Cardiac septum (tissue), 1 donor: Measurements from ENCODE around the gene TEPSIN. TPM values are rescaled to one million over a fixed set of nuclear protein-coding genes. Genes with fewer than 3 reads are reported as not detected.

Source experiments
- DNase-seq: peaks from one replicate; pipeline ENCODE4 v3.0.0-alpha.2; 2020; ENCODE audit warnings: low spot score
- intact Hi-C: fragments of 100-400 bp; cut with DNase I; formaldehyde crosslinking; loops from one replicate; pipeline ENCODE4 v1.14.0; 2022
- total RNA-seq: library from RNA; stranded (reverse); fragmentation: NEBNext Ultra II Directional; extraction: Animal tissue kit (Norgen Biotek cat#: 25700); gene quantifications from one replicate; pipeline ENCODE4 v1.2.1, GENCODE V29; 2021
- donor health status: DM: no; HTN: no; CAD: no.

The TEPSIN gene
- total RNA-seq, 1 donor from 2014 or later: 12.6 TPM

DNA sequence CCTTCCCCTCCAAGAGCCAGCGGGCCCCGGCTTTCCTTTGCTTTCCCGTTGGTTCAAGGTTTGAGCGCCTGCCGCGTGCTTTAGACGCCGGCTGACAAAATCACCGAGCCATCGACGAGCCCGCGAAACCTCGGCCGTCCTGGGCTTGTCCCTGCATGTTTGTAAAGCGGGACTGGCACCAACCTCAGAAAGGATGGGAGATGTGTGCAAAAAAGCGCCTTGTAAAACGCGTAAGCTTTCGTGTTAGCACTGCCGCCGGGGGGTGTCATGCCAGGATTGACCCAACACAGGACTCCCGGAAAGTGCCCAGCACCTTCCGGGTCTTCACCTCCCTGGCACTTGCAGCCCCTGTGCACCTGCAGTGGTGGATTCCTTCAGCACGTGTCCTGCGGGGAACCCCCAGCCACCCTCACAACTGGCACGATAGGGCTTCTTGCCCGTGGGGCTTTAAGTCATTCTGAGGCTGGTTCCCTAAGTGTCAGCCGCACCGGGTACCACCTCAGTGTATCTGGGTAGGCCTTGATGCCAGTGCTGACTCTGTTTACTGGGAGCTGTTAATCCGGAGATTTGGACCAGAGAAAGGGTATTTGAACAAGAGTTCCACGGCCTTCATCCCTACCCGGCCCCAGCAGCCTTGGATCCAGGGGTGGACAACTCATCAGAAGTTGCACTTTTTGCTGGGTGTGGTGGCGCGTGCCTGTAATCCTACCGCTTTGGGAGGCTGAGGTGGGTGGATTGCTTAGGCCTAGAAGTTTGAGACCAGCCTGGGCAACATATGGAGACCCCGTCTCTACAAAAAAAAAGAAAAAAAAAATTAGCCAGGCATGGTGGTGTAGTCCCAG is 1.1 kb upstream of the TEPSIN start:
- intact Hi-C loops: loop anchor here (2.0 kb wide), 1 partner anchor 97 kb away; no protein-coding TSS in a partner anchor
- no peak for DNase-seq

- no peak for DNase-seq
- intact Hi-C loops: loop anchor here (2.0 kb wide), 1 partner anchor 96 kb away; no protein-coding TSS in a partner anchor
These were observed 403 bp downstream of the TEPSIN start for GRCh38 chr17:81238490-81238814.

DNA sequence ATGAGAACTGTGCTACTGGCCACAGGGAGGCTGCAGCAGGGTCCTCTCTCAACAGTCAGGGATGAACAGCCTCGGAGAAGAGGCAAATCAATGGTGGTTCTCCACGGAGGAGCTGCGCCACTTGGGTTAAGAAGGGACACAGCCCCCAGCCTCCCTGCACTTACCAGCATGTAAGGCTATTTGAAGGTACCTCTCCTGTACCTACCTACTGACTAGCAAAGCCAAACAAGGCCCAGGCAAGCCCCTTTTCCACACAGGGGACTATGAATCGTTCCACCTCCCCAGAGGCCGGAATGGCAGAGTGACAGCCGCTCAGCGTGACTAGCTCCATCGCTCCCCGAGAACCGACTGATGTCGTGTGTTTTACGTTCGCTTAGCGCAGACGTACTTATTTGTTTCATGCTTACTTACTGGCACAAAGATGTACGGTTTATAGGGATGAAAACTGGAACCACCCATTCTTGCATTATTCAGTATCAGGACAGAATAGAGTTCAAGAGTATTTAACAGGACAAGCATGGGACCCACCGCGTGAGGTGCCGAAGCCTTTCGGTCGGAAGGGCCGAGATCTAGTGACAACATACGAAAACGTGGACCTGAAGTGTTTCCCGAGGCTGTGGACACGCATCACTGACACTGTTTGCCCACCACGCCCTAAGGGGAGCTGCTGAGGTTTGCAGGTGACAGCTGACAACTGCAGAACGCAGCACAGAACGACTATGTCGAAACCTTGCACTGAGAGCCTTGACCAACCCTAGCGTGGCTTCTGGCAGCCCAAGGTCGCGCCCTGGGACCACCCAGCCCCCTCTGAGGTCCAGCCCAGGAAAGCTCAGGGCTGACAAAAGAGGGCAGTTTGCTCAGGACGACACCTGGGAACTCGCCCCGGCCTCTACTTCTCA is 1.0 kb downstream of the TEPSIN start:
- DNase-seq: no peak
- intact Hi-C loops: loop anchor here (2.0 kb wide), 1 partner anchor 95 kb away; no protein-coding TSS in a partner anchor

- no peak for DNase-seq
- intact Hi-C loops: no loop called here
These were observed 2.1 kb downstream of the TEPSIN start for GRCh38 chr17:81236784-81237183.

DNA sequence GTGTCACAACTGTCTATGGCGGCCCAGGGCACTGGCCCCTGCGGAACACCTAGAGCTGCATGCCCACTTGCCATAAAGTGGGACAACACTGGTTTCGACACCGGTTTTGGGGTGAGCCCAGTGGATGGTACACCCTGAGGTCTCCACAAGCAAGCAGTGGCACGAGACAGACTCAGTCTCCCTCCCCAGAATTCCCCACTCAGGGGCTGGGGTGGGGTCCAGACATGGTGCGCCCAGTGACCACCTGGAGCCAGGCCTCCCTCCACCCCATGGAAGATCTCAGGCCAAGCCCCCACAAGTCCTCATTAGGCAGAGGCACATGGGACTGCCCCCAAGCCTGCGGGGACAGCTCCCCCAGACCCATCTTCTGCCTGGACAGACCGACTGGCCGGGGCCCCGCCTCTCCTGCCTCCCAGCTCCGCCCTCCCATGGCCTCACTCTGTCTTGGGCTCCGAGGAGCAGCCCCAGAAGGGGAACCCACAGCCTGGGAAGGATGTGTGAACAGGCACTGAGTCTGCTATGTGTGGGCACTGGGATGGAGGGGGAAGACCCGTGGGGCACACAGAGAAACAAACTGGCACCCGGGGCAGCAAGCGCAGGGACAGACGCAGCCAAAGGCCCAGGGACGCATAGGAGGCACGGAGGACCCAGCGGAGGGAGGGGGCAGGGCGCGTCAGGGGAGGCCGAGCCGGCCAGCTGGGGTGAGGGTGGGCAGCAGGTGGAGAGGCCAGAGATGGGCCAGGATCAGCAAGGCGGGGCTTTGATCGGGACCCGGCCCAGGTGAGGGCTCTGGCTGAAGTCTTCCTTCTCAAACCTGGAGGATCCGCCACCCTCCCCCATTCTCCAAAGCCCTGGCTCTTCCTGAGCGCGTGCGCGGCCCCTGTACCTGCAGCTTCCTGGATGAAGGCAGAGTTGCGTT is 2.8 kb downstream of the TEPSIN start:
- intact Hi-C loops: no loop called here
- DNase-seq: no peak

DNA sequence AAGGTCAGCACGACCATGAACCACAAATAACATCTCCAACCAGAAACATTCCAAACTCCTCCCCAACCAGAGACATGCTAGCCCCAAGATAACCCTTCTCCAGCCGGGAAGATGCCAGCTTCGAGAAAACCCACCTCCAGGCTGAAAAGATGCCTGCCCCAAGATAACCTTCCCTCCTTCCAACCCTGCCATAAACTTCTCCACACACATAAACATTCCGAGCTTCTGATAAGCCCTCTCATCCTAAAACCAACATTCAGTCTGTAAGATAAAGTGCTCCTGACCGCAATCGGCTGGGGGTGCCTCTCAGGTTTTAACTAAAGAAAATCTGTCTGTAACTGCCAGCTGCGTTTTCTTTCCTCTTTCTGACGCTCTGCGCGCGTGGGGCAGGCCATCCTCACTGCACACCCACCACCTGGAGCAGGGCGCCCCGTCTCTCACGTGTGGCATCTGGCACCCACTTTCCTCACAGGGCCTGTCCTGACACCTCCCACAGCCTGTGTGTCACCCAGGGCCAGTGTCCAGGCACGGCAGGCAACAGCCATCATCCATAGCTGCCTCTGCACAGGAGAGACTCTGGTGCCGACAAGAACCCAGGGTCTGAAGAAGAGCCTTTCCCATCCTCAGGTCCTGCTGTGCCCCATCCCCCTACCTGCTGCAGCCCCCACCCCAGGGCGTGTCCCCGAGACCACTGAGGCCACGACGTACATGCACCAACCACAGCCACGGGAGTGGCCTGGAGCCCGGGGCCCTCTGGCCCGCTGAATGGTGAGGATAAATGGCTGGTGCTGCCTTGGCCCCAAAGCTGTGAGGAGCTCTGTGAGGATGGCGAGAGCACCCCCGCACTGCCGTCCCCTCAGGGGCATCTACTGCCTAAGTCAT is 3.7 kb downstream of the TEPSIN start:
- intact Hi-C loops: no loop called here
- no peak for DNase-seq

- intact Hi-C loops: no loop called here
- no peak for DNase-seq
These were observed 4.4 kb downstream of the TEPSIN start for GRCh38 chr17:81234506-81234855.

DNA sequence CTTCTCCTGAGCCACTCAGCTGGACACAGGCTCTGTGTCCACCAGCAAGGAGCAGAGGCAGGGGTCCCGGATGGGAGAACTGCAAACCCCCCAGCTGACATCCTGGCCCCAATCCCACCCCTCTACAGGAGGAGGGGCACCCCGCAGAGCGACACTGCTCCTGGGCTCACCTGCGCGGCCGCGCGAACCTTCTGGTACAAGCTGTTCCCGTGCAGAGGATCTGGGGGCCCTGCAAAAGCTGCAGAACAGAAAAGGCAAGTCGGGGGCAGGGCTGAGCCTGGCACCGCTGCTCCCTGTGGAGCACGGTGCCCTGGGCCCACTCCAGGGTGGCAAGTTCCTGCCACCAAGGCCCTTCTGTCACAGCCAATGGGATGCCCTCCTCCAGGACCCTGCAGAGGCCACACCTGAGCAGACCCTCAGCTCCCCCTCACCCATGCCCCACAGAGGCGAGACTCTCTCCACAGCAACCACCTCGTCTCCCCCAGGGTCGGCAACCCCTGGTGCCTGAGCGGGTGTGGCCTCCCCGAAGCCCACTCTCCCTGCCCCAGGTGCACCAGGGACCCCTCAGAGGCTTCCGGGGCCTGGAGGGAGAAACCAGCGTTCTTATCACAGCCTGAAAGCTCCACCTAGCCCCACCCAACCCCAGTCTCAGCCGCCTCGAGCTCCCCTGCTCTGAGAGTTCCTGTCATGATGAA is 4.9 kb downstream of the TEPSIN start:
- intact Hi-C loops: no loop called here
- DNase-seq: no peak

DNA sequence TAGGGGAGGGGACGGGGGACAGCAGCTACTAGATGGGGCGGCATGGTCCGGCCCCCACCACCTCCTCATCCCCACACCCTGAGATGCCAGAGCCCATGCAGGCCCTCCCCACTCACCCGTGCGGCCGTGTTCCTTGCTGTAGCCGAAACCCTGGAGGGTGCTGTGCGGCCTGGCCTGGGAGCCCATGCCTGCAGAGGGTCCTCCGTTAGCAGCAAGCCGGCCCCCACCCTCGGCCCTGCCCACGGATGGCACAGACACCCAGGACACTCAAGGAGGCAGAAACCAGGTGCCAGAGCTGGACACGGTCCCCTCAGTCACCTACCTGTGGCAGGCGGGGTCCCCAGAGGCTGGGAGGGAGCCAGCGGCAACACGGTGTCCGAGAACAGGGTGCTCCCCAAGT is 5.5 kb downstream of the TEPSIN start:
- intact Hi-C loops: no loop called here

DNA sequence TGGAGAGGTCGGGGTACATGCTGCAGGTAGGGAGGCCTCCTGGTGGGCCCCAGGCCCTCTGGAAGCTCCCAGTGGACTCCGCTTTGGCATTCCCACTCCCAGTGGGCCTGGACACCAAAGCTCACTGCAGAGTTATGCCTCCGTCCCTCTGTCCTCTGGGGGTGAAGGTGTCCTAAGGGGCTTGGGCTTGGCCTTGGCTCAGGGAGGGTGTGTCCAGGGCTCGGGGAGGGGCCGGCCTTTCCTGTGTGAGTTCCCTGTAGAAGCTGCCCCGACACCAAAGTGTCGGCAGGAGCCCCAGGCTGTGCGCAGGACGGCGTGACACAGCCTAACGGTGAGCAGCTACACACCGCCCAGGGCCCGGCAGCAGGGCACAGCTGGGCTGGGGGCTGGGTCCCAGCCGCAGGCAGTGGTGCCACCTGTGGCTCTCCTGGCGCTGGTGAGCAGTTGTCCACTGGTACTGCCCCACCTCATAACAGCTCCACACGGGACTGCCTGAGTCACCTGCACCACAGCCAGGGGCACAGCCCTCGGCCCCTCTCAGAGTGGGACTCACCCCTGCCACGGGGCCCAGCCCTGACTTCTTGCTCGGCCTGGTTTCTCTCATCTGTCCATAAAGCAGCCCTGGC is 6.1 kb downstream of the TEPSIN start:
- no peak for DNase-seq
- intact Hi-C loops: no loop called here

More for the DNA sequence above, 5.5 kb downstream of the TEPSIN start:
- no peak for DNase-seq

DNA sequence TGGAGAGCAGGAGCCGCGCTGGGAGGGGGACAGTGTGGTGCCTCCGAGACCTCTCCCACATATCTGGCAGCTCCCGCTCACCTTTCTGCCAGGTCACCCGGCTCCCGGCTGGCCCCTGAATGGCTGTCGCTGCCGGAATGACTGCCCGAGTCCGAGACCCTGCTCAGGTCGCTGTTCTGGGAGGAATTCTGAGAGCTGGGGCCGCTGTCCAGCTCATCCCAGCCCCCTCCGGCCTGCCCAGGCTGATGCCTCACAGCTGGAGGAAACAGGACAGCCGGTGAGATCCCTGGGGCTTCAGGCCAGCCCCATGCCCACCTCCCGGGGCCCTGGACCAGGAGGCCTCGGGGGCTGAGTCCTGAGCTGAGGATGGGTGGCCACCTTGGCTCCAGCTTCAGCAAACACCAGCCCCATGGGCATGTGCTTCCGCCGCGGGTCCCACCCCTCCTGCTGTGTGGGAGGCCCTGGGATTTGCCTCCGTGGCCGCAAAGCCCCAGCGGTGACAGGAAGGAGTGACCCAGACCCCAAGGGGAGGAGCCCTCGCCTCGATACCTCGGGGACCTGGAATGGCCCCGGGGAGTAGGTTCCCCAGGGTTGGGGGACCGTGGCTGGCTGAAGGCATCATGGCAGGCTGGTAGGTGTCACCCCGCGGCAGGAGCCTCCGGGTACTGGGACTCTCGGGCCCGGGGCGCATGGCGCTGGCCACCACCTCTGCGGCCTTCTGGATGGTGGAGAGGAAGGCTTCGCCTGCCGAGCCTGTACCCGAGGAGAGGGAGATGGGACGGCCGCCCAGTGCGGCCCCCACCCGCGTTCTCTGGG is 6.9 kb downstream of the TEPSIN start:
- no peak for DNase-seq
- intact Hi-C loops: no loop called here

- intact Hi-C loops: no loop called here
- no peak for DNase-seq
These were observed 7.7 kb downstream of the TEPSIN start for GRCh38 chr17:81231121-81231645.

GRCh38 chr17:81230043-81230820 is 8.6 kb downstream of the TEPSIN start:
- no peak for DNase-seq
- intact Hi-C loops: no loop called here

- DNase-seq: no peak
- intact Hi-C loops: no loop called here
These were observed 9.3 kb downstream of the TEPSIN start for GRCh38 chr17:81229666-81229920.

DNA sequence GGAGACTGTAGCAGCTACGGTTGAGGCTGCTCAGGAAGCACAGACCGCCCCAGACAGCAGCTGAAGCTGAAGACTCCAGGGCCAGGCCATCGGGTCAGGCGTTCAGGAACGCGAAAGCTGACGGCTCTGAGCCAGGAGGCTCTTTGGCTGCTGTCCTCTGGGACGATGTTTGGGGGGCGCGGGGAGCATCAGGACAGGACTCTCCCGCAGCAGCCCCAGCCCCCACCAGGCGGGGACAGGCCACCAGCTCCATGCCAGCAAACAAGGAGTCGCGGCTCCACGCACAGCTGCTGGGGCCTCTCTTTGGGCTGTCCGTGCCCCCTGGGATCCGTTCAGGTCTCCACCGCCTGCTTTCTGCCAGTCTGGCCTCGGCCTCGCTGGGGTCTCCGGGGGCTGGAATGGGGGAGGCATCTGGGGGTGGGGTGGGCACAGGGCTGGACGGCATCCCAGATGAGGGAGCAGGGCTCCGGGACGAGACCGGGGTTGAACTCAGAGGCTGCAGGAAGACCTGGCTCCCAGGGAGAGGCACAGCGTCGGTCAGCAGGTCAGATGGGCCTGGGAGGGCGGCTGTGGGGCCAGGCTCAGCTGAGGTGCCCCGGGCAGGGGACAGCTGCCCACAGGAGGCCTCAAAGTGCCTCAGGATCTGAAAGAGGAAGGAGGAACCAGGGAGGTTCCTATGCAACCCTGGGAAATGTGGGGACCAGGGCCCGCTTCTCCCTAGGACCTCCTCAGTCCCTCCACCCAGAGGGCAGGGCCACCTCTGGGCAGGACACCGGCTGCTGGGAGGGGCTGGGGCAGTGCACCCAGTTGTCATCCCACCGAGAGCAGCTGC is 9.8 kb downstream of the TEPSIN start:
- intact Hi-C loops: no loop called here
- no peak for DNase-seq
